ENCODE data around the gene PCBP2. TPM values are rescaled to one million over a fixed set of nuclear protein-coding genes. Genes with fewer than 3 reads are reported as not detected.

PCBP2 gene
- total RNA-seq, 4 donors from 2014 or later, result 493 to 555 (median 514) TPM

DNA sequence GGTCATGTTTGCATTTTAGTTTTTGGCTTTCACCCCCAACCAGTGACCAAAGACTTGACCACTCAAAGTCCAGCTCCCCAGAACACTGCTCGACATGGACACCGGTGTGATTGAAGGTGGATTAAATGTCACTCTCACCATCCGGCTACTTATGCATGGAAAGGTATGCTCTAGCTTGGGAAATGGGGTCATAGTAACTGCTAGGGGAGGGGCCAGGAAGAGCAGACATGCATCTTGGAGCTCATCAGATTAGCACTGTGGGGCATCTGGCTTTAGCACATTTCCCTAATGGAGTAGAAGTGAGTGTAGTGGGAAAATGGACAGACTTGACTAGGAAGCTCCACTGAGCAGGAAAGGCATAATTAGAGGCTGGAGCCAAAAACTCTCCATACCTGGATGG lies 2.8 kb downstream of the PCBP2 start:
- H3K4me1 ChIP-seq, result peaks cover 13 to 21% of the 10 kb centered on the region in 2 donors
- H3K9me3 ChIP-seq, result no peaks in the 10 kb centered on the region
- no peak for DNase-seq
- H3K4me3 ChIP-seq (replicated peaks in 1 of 3), result no peak overlapping the region
- H3K36me3 ChIP-seq, result peaks cover 47 to 55% of the 10 kb centered on the region in 2 donors
- intact Hi-C loops (cut with DNase I), result loop anchor here (5.0 kb wide), 1 partner anchor 53 kb away; the partner anchor contains the start of gene NPFF
- TF ChIP-seq, protein P1, sequence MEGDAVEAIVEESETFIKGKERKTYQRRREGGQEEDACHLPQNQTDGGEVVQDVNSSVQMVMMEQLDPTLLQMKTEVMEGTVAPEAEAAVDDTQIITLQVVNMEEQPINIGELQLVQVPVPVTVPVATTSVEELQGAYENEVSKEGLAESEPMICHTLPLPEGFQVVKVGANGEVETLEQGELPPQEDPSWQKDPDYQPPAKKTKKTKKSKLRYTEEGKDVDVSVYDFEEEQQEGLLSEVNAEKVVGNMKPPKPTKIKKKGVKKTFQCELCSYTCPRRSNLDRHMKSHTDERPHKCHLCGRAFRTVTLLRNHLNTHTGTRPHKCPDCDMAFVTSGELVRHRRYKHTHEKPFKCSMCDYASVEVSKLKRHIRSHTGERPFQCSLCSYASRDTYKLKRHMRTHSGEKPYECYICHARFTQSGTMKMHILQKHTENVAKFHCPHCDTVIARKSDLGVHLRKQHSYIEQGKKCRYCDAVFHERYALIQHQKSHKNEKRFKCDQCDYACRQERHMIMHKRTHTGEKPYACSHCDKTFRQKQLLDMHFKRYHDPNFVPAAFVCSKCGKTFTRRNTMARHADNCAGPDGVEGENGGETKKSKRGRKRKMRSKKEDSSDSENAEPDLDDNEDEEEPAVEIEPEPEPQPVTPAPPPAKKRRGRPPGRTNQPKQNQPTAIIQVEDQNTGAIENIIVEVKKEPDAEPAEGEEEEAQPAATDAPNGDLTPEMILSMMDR (IDR thresholded peaks at IDR 0.05), result no peak
- 53 to 62% methylated on average over 3 of the region's 3 CpGs for WGBS, 2 donors
- no peaks in the 10 kb centered on the region for H3K27me3 ChIP-seq
- H3K27ac ChIP-seq, result no peak overlapping the region

DNA sequence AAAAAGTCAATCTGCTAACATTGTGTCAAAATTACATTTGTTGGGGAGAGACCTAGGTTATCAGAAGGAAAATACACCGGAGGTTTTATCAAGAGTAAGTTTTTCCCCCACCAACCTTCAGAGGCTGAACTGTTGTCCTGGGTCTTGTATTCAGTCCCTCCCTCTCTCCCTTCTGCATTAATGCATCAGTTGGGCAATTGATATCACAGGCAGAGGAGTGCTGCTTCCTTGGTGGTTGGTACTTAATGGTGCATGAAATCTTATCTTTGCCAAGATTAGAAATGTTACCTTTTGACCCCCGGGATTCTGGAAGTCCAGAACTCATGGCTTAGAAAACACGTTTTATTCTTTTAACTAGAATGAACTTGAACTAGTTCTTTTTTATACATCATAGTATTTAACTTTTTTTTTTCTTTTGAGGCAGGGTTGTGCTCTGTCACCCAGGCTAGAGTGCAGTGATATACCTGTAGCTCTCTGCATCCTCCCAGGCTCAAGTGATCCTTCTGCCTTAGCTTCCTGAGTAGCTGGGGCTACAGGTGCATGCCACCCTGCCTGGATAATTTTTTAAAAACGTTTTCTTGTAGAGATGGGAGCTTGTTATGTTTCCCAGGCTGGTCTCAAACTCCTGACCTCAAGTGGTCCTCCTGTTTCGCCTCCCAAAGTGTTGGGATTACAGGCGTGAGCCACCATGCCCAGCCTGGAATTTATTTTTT lies 4.9 kb downstream of the PCBP2 start:
- TF ChIP-seq POLR2A (IDR thresholded peaks at IDR 0.05), result no peak
- TF ChIP-seq, protein P1 (IDR thresholded peaks at IDR 0.05), result no peak
- WGBS, 2 donors, result 62 to 67% methylated on average over 6 of the region's 6 CpGs
- Histone ChIP-seq H3K27me3 (no peaks in the 10 kb centered on the region), H3K9me3 (no peaks in the 10 kb centered on the region), H3K27ac (no peak overlapping the region), H3K36me3 (peaks cover 68 to 76% of the 10 kb centered on the region in 2 donors), H3K4me1 (peaks cover 13 to 21% of the 10 kb centered on the region in 2 donors), H3K4me3 (replicated peaks in 1 of 3) (no peak overlapping the region)
- DNase-seq, result no peak
- intact Hi-C loops (cut with DNase I), result loop anchor here (5.0 kb wide), 1 partner anchor 50 kb away; the partner anchor contains the start of gene NPFF

DNA sequence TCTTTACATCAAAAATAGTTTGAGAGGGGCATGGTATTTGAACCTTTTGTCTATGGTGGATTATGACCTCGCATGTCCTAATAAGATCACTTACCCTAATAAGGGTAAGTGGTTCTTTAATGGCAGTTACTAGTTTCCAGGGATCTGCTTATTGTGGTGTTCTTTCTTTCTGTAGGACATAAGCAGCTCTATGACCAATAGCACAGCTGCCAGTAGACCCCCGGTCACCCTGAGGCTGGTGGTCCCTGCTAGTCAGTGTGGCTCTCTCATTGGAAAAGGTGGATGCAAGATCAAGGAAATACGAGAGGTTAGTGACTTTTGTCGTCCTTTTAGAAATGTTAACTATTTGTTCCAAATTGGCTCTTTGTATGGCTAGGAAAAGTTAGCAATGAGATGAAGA lies 7.2 kb downstream of the PCBP2 start:
- Histone ChIP-seq H3K27me3 (no peaks in the 10 kb centered on the region), H3K9me3 (no peaks in the 10 kb centered on the region), H3K4me3 (replicated peaks in 1 of 3) (no peak overlapping the region), H3K27ac (no peak overlapping the region), H3K4me1 (peaks cover 3 to 8% of the 10 kb centered on the region in 2 donors), H3K36me3 (peaks cover 91 to 98% of the 10 kb centered on the region in 2 donors)
- intact Hi-C loops (cut with DNase I), result loop anchor here (5.0 kb wide), 1 partner anchor 48 kb away; the partner anchor contains the start of gene NPFF
- DNase-seq, result no peak
- 80 to 82% methylated on average over 4 of the region's 4 CpGs for WGBS, 2 donors
- TF ChIP-seq POLR2A (IDR thresholded peaks at IDR 0.05), result no peak
- TF ChIP-seq, protein P1 (IDR thresholded peaks at IDR 0.05), result no peak

DNA sequence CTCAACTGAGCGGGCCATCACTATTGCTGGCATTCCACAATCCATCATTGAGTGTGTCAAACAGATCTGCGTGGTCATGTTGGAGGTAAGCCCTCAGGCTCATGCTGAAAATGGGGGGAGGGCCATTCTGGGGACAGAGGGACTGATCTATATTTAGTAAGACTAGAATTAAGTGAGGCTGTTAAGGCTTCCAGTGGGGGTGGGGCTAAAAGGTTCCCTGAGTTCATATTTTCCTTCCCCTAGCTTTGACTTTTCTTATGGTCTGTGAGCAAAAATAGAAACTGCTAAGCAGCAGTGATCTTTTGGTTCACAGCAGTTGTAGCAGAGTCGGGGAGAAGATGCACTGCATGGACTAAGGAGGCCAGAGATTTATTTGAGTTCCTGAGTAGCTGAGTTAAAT lies 9.2 kb downstream of the PCBP2 start:
- no peaks in the 10 kb centered on the region for H3K27me3 ChIP-seq
- DNase-seq, result no peak
- TF ChIP-seq, protein P1 (IDR thresholded peaks at IDR 0.05), result no peak
- no peak for TF ChIP-seq POLR2A (IDR thresholded peaks at IDR 0.05)
- H3K9me3 ChIP-seq, result no peaks in the 10 kb centered on the region
- no peak overlapping the region for H3K4me3 ChIP-seq (replicated peaks in 1 of 3)
- intact Hi-C loops (cut with DNase I), result no loop called here
- WGBS, 2 donors, result 87 to 89% methylated on average over 3 of the region's 3 CpGs
- no peaks in the 10 kb centered on the region for H3K4me1 ChIP-seq
- peaks cover 95 to 100% of the 10 kb centered on the region in 2 donors for H3K36me3 ChIP-seq
- H3K27ac ChIP-seq, result no peak overlapping the region

- 90 to 92% methylated on average over 8 of the region's 8 CpGs for WGBS, 2 donors
- TF ChIP-seq, protein P1 (IDR thresholded peaks at IDR 0.05), result no peak
- TF ChIP-seq POLR2A (IDR thresholded peaks at IDR 0.05), result no peak
- Histone ChIP-seq H3K36me3 (peaks cover 95 to 100% of the 10 kb centered on the region in 2 donors), H3K4me1 (no peaks in the 10 kb centered on the region), H3K9me3 (no peaks in the 10 kb centered on the region), H3K27me3 (no peaks in the 10 kb centered on the region), H3K27ac (no peak overlapping the region), H3K4me3 (replicated peaks in 1 of 3) (no peak overlapping the region)
- intact Hi-C loops (cut with DNase I), result no loop called here
- DNase-seq, result no peak
Observed at GRCh38 chr12:53461591-53461990, 9.7 kb downstream of the PCBP2 start.
